OCI-LY3 (cell line): ENCODE data around the gene PCBP1.
"Not testable (repeated sequence)": the region's sequence is repeated elsewhere in the genome, so short reads cannot be mapped to it uniquely, and the experiment has no call there.

ENCODE experiments used
- H2AFZ ChIP-seq: fragments of 200-600, 300-600 bp; shearing (Covaris generic); 2 replicates; pipeline ENCODE4 v1.6.0; 2014; ENCODE audit warnings: antibody characterized with exemption, low read depth, low read length
- H3K27ac ChIP-seq: fragments of 200-600, 300-600 bp; sonication (generic); 2 replicates; pipeline ENCODE4 v1.5.1; 2014; ENCODE audit warnings: mild to moderate bottlenecking, low read length, moderate library complexity, mixed read lengths
- H3K27me3 ChIP-seq: fragments of 200-600, 300-600 bp; sonication (generic); 2 replicates; pipeline ENCODE4 v1.6.1; 2014; ENCODE audit warnings: low read depth, low read length, mixed read lengths
- H3K36me3 ChIP-seq: fragments of 200-600, 300-600 bp; sonication (generic); replicated peaks from 2 replicates; pipeline ENCODE3; 2014; ENCODE audit warnings: low read depth, low read length, mixed read lengths
- H3K4me1 ChIP-seq: fragments of 300-600, 200-600 bp; sonication (generic); 2 replicates; pipeline ENCODE4 v1.6.1; 2014; ENCODE audit warnings: low read length, mixed read lengths
- H3K4me2 ChIP-seq: fragments of 200-600, 300-600 bp; sonication (generic); 2 replicates; pipeline ENCODE4 v1.6.1; 2014; ENCODE audit warnings: low read length, mixed read lengths
- H3K4me3 ChIP-seq: fragments of 300-600, 200-600 bp; sonication (generic); 2 replicates; pipeline ENCODE4 v1.5.1; 2014; ENCODE audit warnings: antibody characterized with exemption, mild to moderate bottlenecking, low read length, moderate library complexity
- H3K79me2 ChIP-seq: fragments of 300-600, 200-600 bp; shearing (Covaris generic); 2 replicates; pipeline ENCODE4 v1.6.1; 2014; ENCODE audit warnings: mild to moderate bottlenecking, low read length, mixed read lengths
- H3K9ac ChIP-seq: fragments of 300-600, 200-600 bp; shearing (Covaris generic); 2 replicates; pipeline ENCODE4 v1.6.0; 2014; ENCODE audit warnings: mild to moderate bottlenecking, low read length, moderate library complexity
- H3K9me3 ChIP-seq: fragments of 200-600, 300-600 bp; shearing (Covaris generic); 2 replicates; pipeline ENCODE4 v1.6.1; 2014; ENCODE audit warnings: low read length, mixed read lengths; ENCODE audit not compliant: insufficient read depth
- H4K20me1 ChIP-seq: fragments of 200-600, 300-600 bp; sonication (generic); 2 replicates; pipeline ENCODE4 v1.6.1; 2016; ENCODE audit warnings: low read length, mixed read lengths; ENCODE audit not compliant: insufficient read depth
- EZH2phosphoT487 ChIP-seq: fragments of 200-600 bp; shearing (Covaris generic); IDR thresholded peaks from 2 replicates; pipeline ENCODE4 v1.6.1; 2018; ENCODE audit warnings: antibody characterized with exemption, mixed run types, low read depth
- TF ChIP-seq, protein P1 (sequence below): fragments of 200-600, 300-600 bp; sonication (generic); IDR thresholded peaks from 2 replicates; pipeline ENCODE4 v1.5.1; 2014; ENCODE audit warnings: antibody characterized with exemption, low read length, low read depth

Gene PCBP1

DNA sequence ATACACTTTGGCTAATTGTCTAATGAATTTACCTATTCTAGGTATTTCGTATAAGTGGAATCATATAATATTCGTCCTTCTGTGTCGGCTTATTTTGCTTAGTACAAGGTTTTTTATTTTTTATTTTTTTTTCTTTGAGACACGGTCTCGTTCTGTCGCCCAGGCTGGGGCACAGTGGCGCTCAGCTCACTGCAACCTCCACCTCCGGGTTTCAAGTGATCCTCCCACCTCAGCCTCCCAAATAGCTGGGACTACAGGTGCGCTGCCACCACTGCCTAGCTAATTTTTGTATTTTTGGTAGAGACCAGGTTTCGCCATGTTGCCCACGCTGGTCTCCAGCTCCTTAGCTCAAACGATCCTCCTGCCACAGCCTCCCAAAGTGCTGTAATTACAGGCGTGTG lies 38.2 kb downstream of the PCBP1 start:
- Histone ChIP-seq H3K27me3 (no peaks in the 10 kb centered on the region), H4K20me1 (no peaks in the 10 kb centered on the region), H3K4me2 (peak overlapping the region; percentile 92), H3K4me1 (peaks cover 59% of the 10 kb centered on the region), H3K9ac (peak overlapping the region; percentile 97), H3K9me3 (no peaks in the 10 kb centered on the region), H3K27ac (peak overlapping the region; percentile 86), H2AFZ (peak overlapping the region; percentile 74), H3K79me2 (no peaks in the 10 kb centered on the region), H3K36me3 (no peaks in the 10 kb centered on the region), H3K4me3 (peak overlapping the region; percentile 77)
- TF ChIP-seq, protein P1, sequence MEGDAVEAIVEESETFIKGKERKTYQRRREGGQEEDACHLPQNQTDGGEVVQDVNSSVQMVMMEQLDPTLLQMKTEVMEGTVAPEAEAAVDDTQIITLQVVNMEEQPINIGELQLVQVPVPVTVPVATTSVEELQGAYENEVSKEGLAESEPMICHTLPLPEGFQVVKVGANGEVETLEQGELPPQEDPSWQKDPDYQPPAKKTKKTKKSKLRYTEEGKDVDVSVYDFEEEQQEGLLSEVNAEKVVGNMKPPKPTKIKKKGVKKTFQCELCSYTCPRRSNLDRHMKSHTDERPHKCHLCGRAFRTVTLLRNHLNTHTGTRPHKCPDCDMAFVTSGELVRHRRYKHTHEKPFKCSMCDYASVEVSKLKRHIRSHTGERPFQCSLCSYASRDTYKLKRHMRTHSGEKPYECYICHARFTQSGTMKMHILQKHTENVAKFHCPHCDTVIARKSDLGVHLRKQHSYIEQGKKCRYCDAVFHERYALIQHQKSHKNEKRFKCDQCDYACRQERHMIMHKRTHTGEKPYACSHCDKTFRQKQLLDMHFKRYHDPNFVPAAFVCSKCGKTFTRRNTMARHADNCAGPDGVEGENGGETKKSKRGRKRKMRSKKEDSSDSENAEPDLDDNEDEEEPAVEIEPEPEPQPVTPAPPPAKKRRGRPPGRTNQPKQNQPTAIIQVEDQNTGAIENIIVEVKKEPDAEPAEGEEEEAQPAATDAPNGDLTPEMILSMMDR: no peak
- TF ChIP-seq EZH2phosphoT487: no peak

DNA sequence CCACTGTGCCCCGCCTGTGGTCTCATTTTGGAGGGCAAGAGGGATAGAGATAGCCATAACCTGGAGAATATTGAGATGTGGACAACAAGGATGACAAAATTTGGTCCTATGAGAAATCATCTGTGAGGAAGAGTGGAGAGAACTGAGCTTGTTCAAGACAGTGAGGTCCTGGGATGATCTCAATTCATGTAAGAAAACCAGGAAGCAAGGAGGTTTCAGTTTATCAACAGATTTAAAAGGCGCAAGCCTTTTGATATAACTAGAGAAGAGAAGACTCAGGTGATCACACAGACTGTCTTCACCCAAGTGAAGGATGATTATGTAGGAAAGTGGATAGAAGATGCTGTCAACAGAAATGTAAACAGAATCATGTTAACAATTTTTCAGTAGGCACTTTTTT lies 39.1 kb downstream of the PCBP1 start:
- H3K4me1 ChIP-seq: peaks cover 55% of the 10 kb centered on the region
- H3K4me3 ChIP-seq: no peak overlapping the region
- H3K9ac ChIP-seq: peak overlapping the region; percentile 97; the same call in 1 of the 2 replicates
- H2AFZ ChIP-seq: peak overlapping the region; percentile 56; the same call in 1 of the 2 replicates
- no peaks in the 10 kb centered on the region for H3K9me3 ChIP-seq
- no peaks in the 10 kb centered on the region for H4K20me1 ChIP-seq
- no peaks in the 10 kb centered on the region for H3K36me3 ChIP-seq
- no peaks in the 10 kb centered on the region for H3K79me2 ChIP-seq
- H3K4me2 ChIP-seq: peak overlapping the region; percentile 92
- no peaks in the 10 kb centered on the region for H3K27me3 ChIP-seq
- H3K27ac ChIP-seq: no peak overlapping the region
- no peak for TF ChIP-seq EZH2phosphoT487
- TF ChIP-seq, protein P1: no peak

DNA sequence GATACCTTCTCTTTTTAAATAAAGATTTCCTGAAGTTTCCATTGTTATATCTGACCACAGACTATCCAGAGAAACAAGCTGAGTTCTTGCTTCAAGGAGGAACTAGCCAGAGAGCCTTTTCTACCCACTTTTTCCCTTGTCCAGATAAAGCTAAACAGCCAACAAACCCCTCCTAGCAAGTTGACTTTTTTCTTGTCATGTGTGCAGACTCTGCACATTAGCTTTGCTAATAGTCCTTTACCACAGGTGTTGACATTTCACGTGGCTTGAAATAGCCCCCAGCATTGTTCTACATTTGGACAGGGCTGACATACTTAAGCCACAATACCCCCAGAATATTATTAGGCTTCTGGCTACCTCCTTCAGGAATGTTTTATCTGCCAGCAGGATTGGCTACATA lies 40.7 kb downstream of the PCBP1 start:
- H3K4me2 ChIP-seq: no peak overlapping the region
- no peak overlapping the region for H3K9ac ChIP-seq
- TF ChIP-seq EZH2phosphoT487: no peak
- TF ChIP-seq, protein P1: no peak

DNA sequence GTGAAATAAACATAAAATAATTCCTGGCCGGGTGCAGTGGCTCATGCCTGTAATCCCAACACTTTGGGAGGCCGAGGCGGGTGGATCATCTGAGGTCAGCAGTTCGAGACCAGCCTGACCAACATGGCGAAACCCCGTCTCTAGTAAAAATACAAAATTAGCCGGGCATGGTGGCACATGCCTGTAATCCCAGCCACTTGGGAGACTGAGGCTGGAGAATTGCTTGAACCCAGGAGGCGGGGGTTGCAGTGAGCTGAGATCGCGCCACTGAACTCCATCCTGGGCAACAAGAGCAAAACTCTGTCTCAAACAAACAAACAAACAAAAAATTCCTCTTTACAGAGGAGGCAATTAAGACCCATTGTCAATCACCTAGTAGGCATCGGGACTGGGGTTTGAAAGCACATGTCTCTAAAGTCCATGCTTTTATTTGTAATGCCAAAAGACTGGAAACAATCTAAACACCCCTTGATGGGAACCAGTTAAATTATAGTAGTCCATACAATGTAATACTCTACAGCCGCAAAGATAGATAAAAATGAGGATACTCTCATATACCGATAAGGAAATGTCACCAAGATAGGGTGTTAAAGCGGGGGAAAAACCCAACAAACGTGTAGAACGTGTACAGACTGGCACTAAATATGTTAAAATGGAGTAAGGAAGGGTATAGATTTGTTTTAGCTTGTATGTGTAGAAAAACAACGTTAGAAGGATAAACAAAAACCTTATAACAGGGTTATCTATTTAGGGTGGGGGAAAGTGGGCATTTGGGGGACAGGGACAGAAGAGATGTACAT lies 44.3 kb downstream of the PCBP1 start:
- Histone ChIP-seq H3K4me2 (peak overlapping the region; percentile 92), H3K9ac (peak overlapping the region; percentile 75), H3K27ac (peak overlapping the region; percentile 87; the same call in 1 of the 2 replicates), H2AFZ (0 out of 2 replicates have a peak overlapping the region, but pooled peaks have one; percentile 19), H3K4me3 (peak overlapping the region; percentile 67), H3K4me1 (peaks cover 60% of the 10 kb centered on the region)
- not testable (repeated sequence) for H3K79me2 ChIP-seq, H3K27me3 ChIP-seq, H4K20me1 ChIP-seq, H3K36me3 ChIP-seq, H3K9me3 ChIP-seq

More for the DNA sequence above, 40.7 kb downstream of the PCBP1 start:
- H3K79me2 ChIP-seq: no peaks in the 10 kb centered on the region
- H3K9me3 ChIP-seq: no peaks in the 10 kb centered on the region
- no peaks in the 10 kb centered on the region for H4K20me1 ChIP-seq
- H3K4me1 ChIP-seq: peaks cover 57% of the 10 kb centered on the region
- no peaks in the 10 kb centered on the region for H3K27me3 ChIP-seq
- H3K36me3 ChIP-seq: no peaks in the 10 kb centered on the region
- H3K27ac ChIP-seq: no peak overlapping the region; the same call in 1 of the 2 replicates
- peak overlapping the region; percentile 44; the same call in 1 of the 2 replicates for H2AFZ ChIP-seq
- no peak overlapping the region for H3K4me3 ChIP-seq
